Measurements from ENCODE around the gene MST1R. TPM values are rescaled to one million over a fixed set of nuclear protein-coding genes. Genes with fewer than 3 reads are reported as not detected.
A peak's percentile ranks its signal among the peaks of the same experiment; 100 is the strongest.

Gene MST1R
- total RNA-seq = 10 to 100 TPM in 1 of 2 donors, 1 to 10 TPM in 1; 6.8 to 11.2 TPM
- 1.9 TPM for polyA plus RNA-seq (2013, experiment 1 of 2)
- 0.83 TPM for polyA plus RNA-seq (2013, experiment 2 of 2)
- long read RNA-seq, experiment 1, partial matches to known transcripts = 1 of 2 reads
- long read RNA-seq, experiment 1, other reads (novel, unspliced or antisense) = 1 of 2 reads
- long read RNA-seq, experiment 2, full-length matches to known transcripts = 2 of 14 reads
- long read RNA-seq, experiment 2, partial matches to known transcripts = 0 of 14 reads
- long read RNA-seq, experiment 2, other reads (novel, unspliced or antisense) = 12 of 14 reads
- long read RNA-seq, experiment 3, full-length matches to known transcripts = 1 of 17 reads
- long read RNA-seq, experiment 3, partial matches to known transcripts = 1 of 17 reads
- long read RNA-seq, experiment 3, other reads (novel, unspliced or antisense) = 15 of 17 reads
- long read RNA-seq, experiment 4, partial matches to known transcripts = 1 of 1 reads
- long read RNA-seq, experiment 4, other reads (novel, unspliced or antisense) = 0 of 1 reads

DNA sequence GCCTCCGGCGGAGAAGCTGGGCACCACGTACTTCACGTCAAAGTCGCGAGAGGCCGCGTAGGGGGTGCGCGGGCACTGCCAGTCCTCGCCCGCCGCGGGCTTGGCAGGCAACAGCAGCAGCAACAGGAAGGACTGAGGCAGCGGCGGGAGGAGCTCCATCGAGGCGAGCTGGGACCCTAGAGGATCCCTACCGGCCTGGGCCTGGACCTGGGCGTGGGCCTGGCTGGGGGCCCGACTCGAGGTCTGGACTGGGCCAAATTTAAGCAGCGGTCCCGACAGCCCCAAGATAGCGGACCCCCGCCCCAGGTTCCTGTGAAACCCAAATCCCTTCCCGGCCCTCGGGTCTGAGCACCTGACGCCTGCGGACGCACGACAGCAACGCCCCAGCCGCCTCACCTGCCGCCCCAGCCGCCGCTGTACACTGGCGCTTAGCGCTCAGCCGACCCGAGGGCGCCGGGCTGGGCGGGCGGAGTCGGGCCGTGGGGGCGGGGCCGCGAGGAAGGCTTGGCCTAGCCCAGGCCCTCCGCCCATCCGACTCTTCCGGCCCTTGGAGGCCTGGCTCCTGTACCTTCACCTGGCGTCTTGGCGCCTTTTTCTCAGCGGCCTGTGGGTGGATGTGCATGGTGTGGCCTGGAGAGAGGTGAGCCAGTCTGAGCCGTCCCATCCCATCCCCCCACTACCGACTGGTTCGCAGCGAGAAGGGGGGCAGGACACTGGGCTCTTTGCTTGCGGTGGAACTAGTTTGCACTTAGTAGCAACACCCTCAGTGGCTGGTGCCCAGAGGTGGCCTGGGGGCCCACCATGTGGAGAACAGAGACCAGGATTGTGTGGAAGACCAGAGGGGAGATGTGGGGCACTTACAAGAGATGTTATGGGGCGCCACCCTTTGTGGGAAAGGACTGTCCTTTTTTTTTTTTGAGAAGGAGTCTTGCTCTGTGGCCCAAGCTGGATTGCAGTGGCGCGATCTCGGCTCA, at the start of gene MST1R:
Gene MST1R (minus strand): TSS at position 423 of the 974 bp plus-strand sequence. CDS start 264 bp downstream, at position 159.
- Histone ChIP-seq H3K9ac (ENCODE audit: extremely low read depth, low read length, poor library complexity, severe bottlenecking) (no peak within 1 kb of the TSS), H3K27ac (ENCODE audit: low read depth, low read length) (no peak within 1 kb of the TSS), H3K27me3 (ENCODE audit: control insufficient read depth, insufficient read depth, low read length, poor library complexity, severe bottlenecking) (no peaks in the 10 kb centered on the region), H3K4me3 (ENCODE audit: low read length) (no peak within 1 kb of the TSS), H3K9me3 (ENCODE audit: control insufficient read depth, low read length) (no peaks in the 10 kb centered on the region), H3K4me1 (ENCODE audit: control insufficient read depth, insufficient read depth, low read length) (peaks cover 16% of the 10 kb centered on the region), H3K36me3 (ENCODE audit: control insufficient read depth, insufficient read depth, low read length) (no peaks in the 10 kb centered on the region)
- peak; percentile 97 for DNase-seq
- H3K36me3 Mint-ChIP-seq (ENCODE audit: low read depth) = no peaks in the 10 kb centered on the region
- H3K4me1 Mint-ChIP-seq = peaks cover 26% of the 10 kb centered on the region
- TF ChIP-seq, protein P1, sequence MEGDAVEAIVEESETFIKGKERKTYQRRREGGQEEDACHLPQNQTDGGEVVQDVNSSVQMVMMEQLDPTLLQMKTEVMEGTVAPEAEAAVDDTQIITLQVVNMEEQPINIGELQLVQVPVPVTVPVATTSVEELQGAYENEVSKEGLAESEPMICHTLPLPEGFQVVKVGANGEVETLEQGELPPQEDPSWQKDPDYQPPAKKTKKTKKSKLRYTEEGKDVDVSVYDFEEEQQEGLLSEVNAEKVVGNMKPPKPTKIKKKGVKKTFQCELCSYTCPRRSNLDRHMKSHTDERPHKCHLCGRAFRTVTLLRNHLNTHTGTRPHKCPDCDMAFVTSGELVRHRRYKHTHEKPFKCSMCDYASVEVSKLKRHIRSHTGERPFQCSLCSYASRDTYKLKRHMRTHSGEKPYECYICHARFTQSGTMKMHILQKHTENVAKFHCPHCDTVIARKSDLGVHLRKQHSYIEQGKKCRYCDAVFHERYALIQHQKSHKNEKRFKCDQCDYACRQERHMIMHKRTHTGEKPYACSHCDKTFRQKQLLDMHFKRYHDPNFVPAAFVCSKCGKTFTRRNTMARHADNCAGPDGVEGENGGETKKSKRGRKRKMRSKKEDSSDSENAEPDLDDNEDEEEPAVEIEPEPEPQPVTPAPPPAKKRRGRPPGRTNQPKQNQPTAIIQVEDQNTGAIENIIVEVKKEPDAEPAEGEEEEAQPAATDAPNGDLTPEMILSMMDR (conservative IDR thresholded peaks at IDR 0.05) = peak; percentile 22
- H3K9me3 Mint-ChIP-seq = no peaks in the 10 kb centered on the region
- 45 to 58% methylated on average over 38 to 65 of the region's 65 CpGs for WGBS, 2 experiments (ENCODE audit: insufficient coverage in 1 of 2, insufficient read length in 1 of 2)
- H3K27me3 Mint-ChIP-seq (ENCODE audit: insufficient read depth) = peaks cover 3% of the 10 kb centered on the region
- H3K27ac Mint-ChIP-seq = peak within 1 kb of the TSS; percentile 86
- peak within 1 kb of the TSS; percentile 45 for H3K4me3 Mint-ChIP-seq

DNA sequence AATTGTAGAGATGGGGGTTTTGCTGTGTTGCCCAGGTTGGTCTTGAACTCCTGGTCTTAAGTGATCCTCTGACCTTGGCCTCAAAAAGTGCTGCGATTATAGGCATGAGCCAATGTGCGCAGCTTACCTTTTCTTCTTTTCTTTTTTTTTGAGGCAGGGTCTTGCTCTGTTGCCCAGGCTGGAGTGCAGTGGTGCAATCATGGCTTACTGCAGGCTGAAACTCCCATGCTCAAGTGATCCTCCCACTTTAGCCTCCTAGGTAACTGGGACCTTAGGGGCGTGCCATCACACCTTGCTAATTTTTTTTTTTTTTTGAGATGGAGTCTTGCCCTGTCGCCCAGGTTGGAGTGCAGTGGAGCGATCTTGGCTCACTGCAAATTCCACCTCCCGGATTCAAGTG, 49.3 kb upstream of the MST1R start:
- Histone ChIP-seq H3K36me3 (ENCODE audit: control insufficient read depth, insufficient read depth, low read length) (no peaks in the 10 kb centered on the region), H3K9ac (ENCODE audit: extremely low read depth, low read length, poor library complexity, severe bottlenecking) (no peak overlapping the region), H3K4me1 (ENCODE audit: control insufficient read depth, insufficient read depth, low read length) (no peaks in the 10 kb centered on the region), H3K9me3 (ENCODE audit: control insufficient read depth, low read length) (no peaks in the 10 kb centered on the region), H3K4me3 (ENCODE audit: low read length) (no peak overlapping the region), H3K27me3 (ENCODE audit: control insufficient read depth, insufficient read depth, low read length, poor library complexity, severe bottlenecking) (no peaks in the 10 kb centered on the region), H3K27ac (ENCODE audit: low read depth, low read length) (no peak overlapping the region)
- Mint-ChIP-seq H3K9me3 (no peaks in the 10 kb centered on the region), H3K4me1 (no peaks in the 10 kb centered on the region), H3K36me3 (ENCODE audit: low read depth) (peaks cover 4% of the 10 kb centered on the region), H3K27ac (no peak overlapping the region), H3K27me3 (ENCODE audit: insufficient read depth) (no peaks in the 10 kb centered on the region), H3K4me3 (no peak overlapping the region)
- no peak for DNase-seq
- WGBS, 2 experiments (ENCODE audit: insufficient coverage in 1 of 2, insufficient read length in 1 of 2) = 95 to 98% methylated on average over 4 to 6 of the region's 6 CpGs
- TF ChIP-seq, protein P1 (conservative IDR thresholded peaks at IDR 0.05) = no peak

DNA sequence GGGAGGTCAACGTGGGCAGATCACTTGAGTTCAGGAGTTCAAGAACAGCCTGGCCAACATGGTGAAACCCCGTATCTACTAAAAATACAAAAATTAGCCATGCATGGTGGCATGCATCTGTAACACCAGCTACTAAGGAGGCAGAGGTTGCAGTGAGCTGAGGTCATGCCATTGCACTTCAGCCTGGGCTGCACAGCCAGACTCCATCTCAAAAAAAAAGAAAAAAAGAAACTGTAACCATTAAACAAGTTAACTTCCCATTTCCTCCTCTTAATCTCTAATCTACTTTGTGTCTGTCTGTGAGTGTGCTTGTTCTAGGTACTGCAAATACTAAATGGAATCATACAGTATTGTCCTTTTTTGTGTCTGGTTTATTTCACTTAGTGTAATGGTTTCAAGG, 39.0 kb upstream of the MST1R start:
- peaks cover 21% of the 10 kb centered on the region for H3K36me3 Mint-ChIP-seq (ENCODE audit: low read depth)
- no peak overlapping the region for H3K27ac Mint-ChIP-seq
- H3K27me3 Mint-ChIP-seq (ENCODE audit: insufficient read depth) = no peaks in the 10 kb centered on the region
- DNase-seq = no peak
- Histone ChIP-seq H3K4me3 (ENCODE audit: low read length) (no peak overlapping the region), H3K27me3 (ENCODE audit: control insufficient read depth, insufficient read depth, low read length, poor library complexity, severe bottlenecking) (no peaks in the 10 kb centered on the region), H3K36me3 (ENCODE audit: control insufficient read depth, insufficient read depth, low read length) (peaks cover 24% of the 10 kb centered on the region), H3K4me1 (ENCODE audit: control insufficient read depth, insufficient read depth, low read length) (no peaks in the 10 kb centered on the region), H3K27ac (ENCODE audit: low read depth, low read length) (no peak overlapping the region), H3K9me3 (ENCODE audit: control insufficient read depth, low read length) (no peaks in the 10 kb centered on the region), H3K9ac (ENCODE audit: extremely low read depth, low read length, poor library complexity, severe bottlenecking) (no peak overlapping the region)
- no peak overlapping the region for H3K4me3 Mint-ChIP-seq
- TF ChIP-seq, protein P1 (conservative IDR thresholded peaks at IDR 0.05) = no peak
- no peaks in the 10 kb centered on the region for H3K9me3 Mint-ChIP-seq
- H3K4me1 Mint-ChIP-seq = no peaks in the 10 kb centered on the region
- 97 to 100% methylated on average over 2 of the region's 2 CpGs for WGBS, 2 experiments (ENCODE audit: insufficient coverage in 1 of 2, insufficient read length in 1 of 2)

Data from endodermal cell (in vitro differentiated cells).